Choroid plexus epithelial cell (primary cell): ENCODE results near the gene SPAG16.
"Not testable (repeated sequence)": the region's sequence is repeated elsewhere in the genome, so short reads cannot be mapped to it uniquely, and the experiment has no call there.

Experiments
- DNase-seq: peaks from one replicate; pipeline ENCODE4 v3.0.0-alpha.2; 2010; ENCODE audit warnings: low read depth
- H3K4me3 ChIP-seq: 2 replicates; pipeline ENCODE4 v1.5.1; 2011; ENCODE audit warnings: low read depth, mild to moderate bottlenecking, control low read depth, low read length, moderate library complexity
- CTCF ChIP-seq: conservative IDR thresholded peaks from 2 replicates; pipeline ENCODE4 v1.5.1; 2011; ENCODE audit warnings: low read depth, mild to moderate bottlenecking, control low read depth, inconsistent platforms, low read length, moderate library complexity

Gene SPAG16

GRCh38 chr2:213991453-213992108 lies 707.3 kb downstream of the SPAG16 start:
- DNase-seq = no peak
- no peak overlapping the region for H3K4me3 ChIP-seq
- no peak for TF ChIP-seq CTCF

GRCh38 chr2:213995400-213996105 lies 711.3 kb downstream of the SPAG16 start:
- DNase-seq = peak; percentile 49
- H3K4me3 ChIP-seq = no peak overlapping the region
- TF ChIP-seq CTCF = no peak

- not testable (repeated sequence) for DNase-seq, H3K4me3 ChIP-seq
Measured at GRCh38 chr2:213998976-213999375, 714.7 kb downstream of the SPAG16 start.

GRCh38 chr2:214004463-214004862 lies 720.2 kb downstream of the SPAG16 start:
- TF ChIP-seq CTCF = no peak
- no peak overlapping the region for H3K4me3 ChIP-seq
- DNase-seq = no peak

GRCh38 chr2:214005337-214005736 lies 721.1 kb downstream of the SPAG16 start:
- H3K4me3 ChIP-seq = no peak overlapping the region
- no peak for TF ChIP-seq CTCF
- DNase-seq = peak; percentile 26

GRCh38 chr2:214006601-214007000 lies 722.3 kb downstream of the SPAG16 start:
- no peak for TF ChIP-seq CTCF
- DNase-seq = no peak
- no peak overlapping the region for H3K4me3 ChIP-seq

- no peak overlapping the region for H3K4me3 ChIP-seq
- DNase-seq = no peak
- no peak for TF ChIP-seq CTCF
Measured at GRCh38 chr2:214011676-214012075, 727.4 kb downstream of the SPAG16 start.
